Measurements from ENCODE around the gene SIRT3.
"Not testable (repeated sequence)": the region's sequence is repeated elsewhere in the genome, so short reads cannot be mapped to it uniquely, and the experiment has no call there.

Gene SIRT3

DNA sequence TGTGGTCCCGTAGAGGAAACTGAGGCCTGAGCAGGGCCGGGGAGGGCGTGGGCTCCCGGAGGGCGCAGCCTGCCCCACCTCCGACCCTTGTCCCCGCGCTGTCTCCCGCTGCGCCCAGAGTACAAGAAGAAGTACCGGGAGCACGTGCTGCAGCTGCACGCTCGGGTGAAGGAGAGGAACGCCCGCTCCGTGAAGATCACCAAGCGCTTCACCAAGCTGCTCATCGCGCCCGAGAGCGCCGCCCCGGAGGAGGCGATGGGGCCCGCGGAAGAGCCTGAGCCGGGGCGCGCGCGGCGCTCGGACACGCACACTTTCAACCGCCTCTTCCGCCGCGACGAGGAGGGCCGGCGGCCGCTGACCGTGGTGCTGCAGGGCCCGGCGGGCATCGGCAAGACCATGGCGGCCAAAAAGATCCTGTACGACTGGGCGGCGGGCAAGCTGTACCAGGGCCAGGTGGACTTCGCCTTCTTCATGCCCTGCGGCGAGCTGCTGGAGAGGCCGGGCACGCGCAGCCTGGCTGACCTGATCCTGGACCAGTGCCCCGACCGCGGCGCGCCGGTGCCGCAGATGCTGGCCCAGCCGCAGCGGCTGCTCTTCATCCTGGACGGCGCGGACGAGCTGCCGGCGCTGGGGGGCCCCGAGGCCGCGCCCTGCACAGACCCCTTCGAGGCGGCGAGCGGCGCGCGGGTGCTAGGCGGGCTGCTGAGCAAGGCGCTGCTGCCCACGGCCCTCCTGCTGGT, 44.0 kb upstream of the SIRT3 start:
- Histone ChIP-seq H3K4me1 (ENCODE audit: control insufficient read depth, insufficient read depth, low read length) (peaks cover 15% of the 10 kb centered on the region), H3K27me3 (ENCODE audit: control insufficient read depth, insufficient read depth, low read length) (peaks cover 66% of the 10 kb centered on the region), H3K9ac (ENCODE audit: low read length) (no peak overlapping the region), H3K9me3 (ENCODE audit: control insufficient read depth, low read length) (no peaks in the 10 kb centered on the region), H3K36me3 (ENCODE audit: control insufficient read depth, insufficient read depth, low read length) (no peaks in the 10 kb centered on the region), H3K4me3 (ENCODE audit: low read length) (no peak overlapping the region)

DNA sequence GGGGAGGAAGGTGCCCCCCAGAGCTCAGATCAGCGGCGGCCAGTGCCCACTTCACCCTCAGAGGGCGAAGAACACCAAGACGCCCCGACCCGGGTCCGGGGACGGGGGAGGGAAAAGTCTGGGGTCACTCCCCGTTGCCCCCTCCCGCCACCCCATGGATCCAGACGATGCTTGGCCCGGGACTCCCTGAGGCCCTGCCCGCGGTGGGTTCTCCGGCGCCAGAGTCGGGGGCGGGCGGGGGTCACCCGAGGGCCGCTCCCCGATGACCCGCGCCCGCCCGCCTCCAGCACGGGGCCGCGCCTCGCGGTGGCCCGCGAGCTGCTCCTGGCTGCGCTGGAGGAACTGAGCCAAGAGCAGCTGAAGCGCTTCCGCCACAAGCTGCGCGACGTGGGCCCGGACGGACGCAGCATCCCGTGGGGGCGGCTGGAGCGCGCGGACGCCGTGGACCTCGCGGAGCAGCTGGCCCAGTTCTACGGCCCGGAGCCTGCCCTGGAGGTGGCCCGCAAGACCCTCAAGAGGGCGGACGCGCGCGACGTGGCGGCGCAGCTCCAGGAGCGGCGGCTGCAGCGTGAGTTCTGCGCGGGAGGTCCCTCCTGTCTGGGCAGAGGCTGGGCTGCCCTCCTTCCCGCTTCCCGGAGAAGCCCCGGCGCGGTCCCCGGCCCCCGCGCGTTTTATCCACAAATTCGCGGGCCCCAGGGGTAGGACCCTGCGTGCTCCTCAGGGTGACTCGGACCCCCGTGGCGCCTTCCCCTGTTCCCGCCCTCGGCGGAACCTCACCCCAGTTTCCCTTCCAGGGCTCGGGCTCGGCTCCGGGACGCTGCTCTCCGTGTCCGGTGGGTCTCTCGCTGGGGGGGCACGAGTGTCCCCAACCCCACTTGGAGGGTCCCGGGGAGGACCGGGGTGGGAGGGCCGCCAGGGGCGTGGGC, 43.2 kb upstream of the SIRT3 start:
- Histone ChIP-seq H3K9ac (ENCODE audit: low read length) (no peak overlapping the region), H3K9me3 (ENCODE audit: control insufficient read depth, low read length) (no peaks in the 10 kb centered on the region), H3K27me3 (ENCODE audit: control insufficient read depth, insufficient read depth, low read length) (peaks cover 62% of the 10 kb centered on the region), H3K4me1 (ENCODE audit: control insufficient read depth, insufficient read depth, low read length) (peaks cover 15% of the 10 kb centered on the region), H3K4me3 (ENCODE audit: low read length) (no peak overlapping the region), H3K36me3 (ENCODE audit: control insufficient read depth, insufficient read depth, low read length) (no peaks in the 10 kb centered on the region)

DNA sequence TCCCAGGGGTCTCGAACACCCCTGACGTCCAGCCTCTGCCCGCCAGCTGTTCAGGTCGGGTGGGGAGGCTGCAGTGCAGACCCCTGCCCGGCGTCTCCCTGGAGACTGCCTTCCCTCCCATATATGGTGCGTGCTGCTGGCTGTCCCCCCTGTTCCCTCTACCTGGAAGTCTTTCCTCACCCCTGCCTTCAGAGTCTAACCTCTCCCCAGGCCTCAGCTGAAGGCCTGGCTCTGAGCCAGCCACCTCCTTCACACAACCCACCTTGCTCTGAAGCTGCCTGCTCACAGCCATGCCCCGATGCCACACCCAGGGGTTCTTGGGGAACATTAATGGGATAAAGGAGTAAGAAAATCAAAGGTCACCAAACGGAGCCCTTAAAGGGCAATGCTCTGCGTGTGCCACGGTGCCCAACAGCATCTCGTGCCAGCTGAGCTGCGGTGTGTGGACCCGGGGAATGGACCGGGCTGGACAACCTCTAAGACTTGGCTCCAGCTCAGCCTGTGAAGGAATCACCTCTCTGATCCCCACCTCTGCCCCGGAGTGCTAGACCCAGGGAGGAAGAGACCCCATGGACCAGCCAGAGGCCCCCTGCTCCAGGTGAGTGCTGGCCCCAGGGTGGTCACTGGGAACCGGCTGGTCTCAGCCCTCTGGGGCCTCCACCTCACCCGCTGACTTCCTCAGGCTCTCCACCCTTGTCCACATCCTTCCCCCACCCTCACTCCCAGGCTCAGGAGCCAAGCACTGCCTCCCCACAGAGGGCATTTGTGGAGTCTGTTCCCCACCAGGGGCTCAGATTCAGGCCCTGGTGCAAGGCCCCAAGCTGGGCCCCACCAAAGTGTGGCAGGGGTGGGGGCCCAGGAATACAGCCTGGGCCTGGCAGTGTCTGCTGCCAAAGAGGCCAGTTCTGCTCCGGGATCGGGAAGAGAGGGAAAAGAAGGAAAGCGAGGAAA, 42.1 kb upstream of the SIRT3 start, which contains the start of gene NLRP6:
Gene NLRP6 (plus strand): TSS at position 407 of the 951 bp plus-strand sequence. CDS start 163 bp downstream, at position 570.
- H3K4me3 ChIP-seq (ENCODE audit: low read length): no peak within 1 kb of the TSS
- H3K9me3 ChIP-seq (ENCODE audit: control insufficient read depth, low read length): no peaks in the 10 kb centered on the region
- no peaks in the 10 kb centered on the region for H3K36me3 ChIP-seq (ENCODE audit: control insufficient read depth, insufficient read depth, low read length)
- H3K9ac ChIP-seq (ENCODE audit: low read length): no peak within 1 kb of the TSS
- peaks cover 56% of the 10 kb centered on the region for H3K27me3 ChIP-seq (ENCODE audit: control insufficient read depth, insufficient read depth, low read length)
- peaks cover 15% of the 10 kb centered on the region for H3K4me1 ChIP-seq (ENCODE audit: control insufficient read depth, insufficient read depth, low read length)

DNA sequence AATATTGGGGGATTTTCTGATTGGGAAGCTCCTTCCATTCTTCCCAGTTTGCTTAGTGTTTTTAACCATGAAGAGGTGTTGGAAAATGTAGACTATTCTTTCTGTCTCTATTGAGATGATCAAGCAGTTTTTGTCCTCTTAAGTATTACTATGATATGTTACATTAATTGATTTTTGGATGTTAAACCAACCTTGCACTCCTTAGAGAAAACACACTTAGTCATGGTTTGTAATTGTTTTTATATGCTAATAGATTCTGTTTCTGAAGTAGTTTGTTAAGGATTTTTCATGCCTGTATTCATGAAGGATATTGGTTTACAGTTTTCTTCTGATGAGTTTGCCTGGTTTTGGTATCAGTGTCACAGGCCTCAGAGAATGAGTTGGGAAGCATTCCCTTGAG, 40.1 kb upstream of the SIRT3 start:
- peaks cover 43% of the 10 kb centered on the region for H3K27me3 ChIP-seq (ENCODE audit: control insufficient read depth, insufficient read depth, low read length)
- peaks cover 15% of the 10 kb centered on the region for H3K4me1 ChIP-seq (ENCODE audit: control insufficient read depth, insufficient read depth, low read length)
- no peaks in the 10 kb centered on the region for H3K36me3 ChIP-seq (ENCODE audit: control insufficient read depth, insufficient read depth, low read length)
- no peak overlapping the region for H3K4me3 ChIP-seq (ENCODE audit: low read length)
- no peak overlapping the region for H3K9ac ChIP-seq (ENCODE audit: low read length)
- no peaks in the 10 kb centered on the region for H3K9me3 ChIP-seq (ENCODE audit: control insufficient read depth, low read length)

DNA sequence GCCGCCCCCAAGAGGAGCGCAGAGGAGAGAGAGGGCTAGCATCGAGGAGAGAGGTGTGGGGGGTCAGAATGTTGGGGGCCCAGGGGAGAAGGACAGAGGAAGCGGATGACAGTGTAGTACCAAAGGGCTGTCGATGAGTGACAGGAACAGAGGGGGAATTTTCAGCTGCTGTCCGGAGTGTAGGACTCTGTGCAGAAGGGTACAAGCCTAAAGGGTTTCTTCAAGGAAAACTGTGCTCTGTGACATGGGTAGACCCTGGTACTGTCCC, 36.7 kb upstream of the SIRT3 start:
- H3K9ac ChIP-seq (ENCODE audit: low read length): no peak overlapping the region

DNA sequence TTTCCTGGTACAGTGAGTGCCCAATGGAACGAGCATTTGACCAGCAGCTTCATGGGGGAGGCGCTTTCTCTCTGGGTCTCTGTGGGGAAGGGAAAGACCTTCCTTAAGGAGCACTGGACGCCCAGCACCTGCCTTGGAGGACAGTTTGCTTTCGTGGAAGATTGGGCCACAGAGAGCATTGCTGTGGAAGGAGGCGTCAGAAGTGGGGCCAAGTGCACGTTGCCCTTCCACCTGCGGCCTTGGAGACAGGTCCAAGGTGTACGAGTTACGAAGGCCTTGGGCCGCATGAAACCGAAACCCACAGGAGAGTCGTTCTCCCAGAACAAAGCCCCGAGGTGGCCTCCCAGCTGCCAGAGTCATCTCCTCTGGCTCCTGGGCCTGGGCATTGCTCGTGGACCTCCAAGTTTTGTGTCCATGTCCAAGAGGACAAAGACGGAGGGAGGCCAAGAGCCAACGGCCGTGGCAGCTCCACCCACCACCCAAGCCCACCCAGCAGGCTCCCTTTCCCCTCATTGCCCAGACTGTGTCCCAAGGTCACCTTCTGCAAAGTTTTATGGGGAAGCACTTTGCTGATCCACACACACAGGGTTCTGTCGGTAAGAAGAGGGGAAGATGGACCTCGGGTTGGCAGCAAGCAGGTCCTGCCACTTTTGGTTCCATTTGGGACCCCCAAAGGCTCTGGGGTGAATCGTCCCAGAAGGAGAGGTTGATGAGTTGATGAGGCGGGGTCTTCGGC, 36.2 kb upstream of the SIRT3 start:
- H3K4me1 ChIP-seq (ENCODE audit: control insufficient read depth, insufficient read depth, low read length): peaks cover 3% of the 10 kb centered on the region
- H3K4me3 ChIP-seq (ENCODE audit: low read length): no peak overlapping the region

More for the DNA sequence above, 36.7 kb upstream of the SIRT3 start:
- H3K4me3 ChIP-seq (ENCODE audit: low read length): no peak overlapping the region
- peaks cover 9% of the 10 kb centered on the region for H3K27me3 ChIP-seq (ENCODE audit: control insufficient read depth, insufficient read depth, low read length)
- no peaks in the 10 kb centered on the region for H3K36me3 ChIP-seq (ENCODE audit: control insufficient read depth, insufficient read depth, low read length)
- peaks cover 3% of the 10 kb centered on the region for H3K4me1 ChIP-seq (ENCODE audit: control insufficient read depth, insufficient read depth, low read length)
- H3K9me3 ChIP-seq (ENCODE audit: control insufficient read depth, low read length): no peaks in the 10 kb centered on the region

DNA sequence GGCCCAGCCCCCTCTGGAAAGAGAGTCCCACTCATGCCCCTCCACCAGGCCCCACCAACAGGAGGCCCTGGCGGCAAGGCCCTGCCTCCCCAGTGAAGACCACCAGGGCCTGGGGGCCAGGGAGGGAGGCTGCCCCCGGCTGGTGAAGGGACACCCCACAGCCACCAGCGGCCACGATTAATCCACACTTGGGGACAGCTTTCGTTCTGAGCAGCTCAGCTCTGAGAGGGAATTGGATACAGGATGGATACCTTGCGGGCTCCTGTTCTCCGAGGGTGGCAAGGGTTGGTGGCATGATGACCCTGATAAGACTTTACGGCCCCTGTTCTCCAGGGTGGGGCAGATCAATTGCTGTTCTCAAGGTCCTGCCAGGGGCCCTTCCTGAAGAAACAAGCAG, 35.2 kb upstream of the SIRT3 start:
- H3K4me3 ChIP-seq (ENCODE audit: low read length): no peak overlapping the region
- H3K27me3 ChIP-seq (ENCODE audit: control insufficient read depth, insufficient read depth, low read length): peaks cover 6% of the 10 kb centered on the region
- peaks cover 3% of the 10 kb centered on the region for H3K4me1 ChIP-seq (ENCODE audit: control insufficient read depth, insufficient read depth, low read length)
- no peaks in the 10 kb centered on the region for H3K36me3 ChIP-seq (ENCODE audit: control insufficient read depth, insufficient read depth, low read length)
- H3K9ac ChIP-seq (ENCODE audit: low read length): no peak overlapping the region
- no peaks in the 10 kb centered on the region for H3K9me3 ChIP-seq (ENCODE audit: control insufficient read depth, low read length)

More for the DNA sequence above, 36.2 kb upstream of the SIRT3 start:
- H3K36me3 ChIP-seq (ENCODE audit: control insufficient read depth, insufficient read depth, low read length): no peaks in the 10 kb centered on the region
- no peak overlapping the region for H3K9ac ChIP-seq (ENCODE audit: low read length)
- H3K9me3 ChIP-seq (ENCODE audit: control insufficient read depth, low read length): no peaks in the 10 kb centered on the region
- H3K27me3 ChIP-seq (ENCODE audit: control insufficient read depth, insufficient read depth, low read length): peaks cover 6% of the 10 kb centered on the region

DNA sequence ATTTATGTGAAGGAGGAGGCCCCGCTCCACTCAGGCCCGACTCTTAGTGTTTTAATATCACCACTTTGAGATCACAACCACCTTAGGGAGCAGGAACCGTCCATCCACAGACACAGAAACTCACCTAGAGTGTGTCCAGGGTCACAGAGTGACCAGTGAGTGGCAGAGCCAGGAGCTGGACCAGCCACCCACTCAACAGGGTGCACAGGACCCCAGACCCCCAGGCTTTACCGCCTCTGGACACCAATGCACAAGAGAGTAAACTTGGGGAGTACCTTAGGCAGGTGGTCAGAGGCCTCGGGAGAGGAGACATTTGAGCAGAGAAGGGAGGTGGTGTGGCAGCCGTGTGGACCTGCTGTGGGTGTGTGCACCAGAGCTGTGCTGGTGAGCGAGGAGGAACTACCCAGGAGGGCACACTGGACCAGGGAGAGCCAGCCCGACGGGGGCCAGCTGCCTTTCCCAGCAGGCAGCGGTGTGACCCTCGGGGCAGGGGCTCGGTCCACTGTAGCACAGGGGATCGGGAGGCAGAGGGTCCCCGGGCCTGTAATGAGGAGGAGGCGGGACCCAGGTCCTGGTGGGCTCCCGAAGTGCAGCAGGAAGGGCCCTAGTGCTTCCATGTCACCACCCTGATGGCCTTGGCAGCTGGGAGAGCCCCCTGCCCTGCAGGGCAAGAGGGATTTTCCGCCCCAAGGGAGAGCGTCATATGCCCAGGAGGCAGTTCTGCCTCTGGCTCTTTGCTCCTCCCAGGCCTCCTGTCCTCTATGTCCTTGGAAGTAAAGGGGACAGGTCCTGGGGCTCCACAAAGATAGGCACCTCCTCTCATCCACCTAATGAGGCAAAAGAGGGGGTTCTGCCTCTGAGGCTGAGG, 34.5 kb upstream of the SIRT3 start:
- no peaks in the 10 kb centered on the region for H3K36me3 ChIP-seq (ENCODE audit: control insufficient read depth, insufficient read depth, low read length)
- H3K4me1 ChIP-seq (ENCODE audit: control insufficient read depth, insufficient read depth, low read length): peaks cover 3% of the 10 kb centered on the region
- H3K27me3 ChIP-seq (ENCODE audit: control insufficient read depth, insufficient read depth, low read length): peaks cover 6% of the 10 kb centered on the region
- H3K9me3 ChIP-seq (ENCODE audit: control insufficient read depth, low read length): no peaks in the 10 kb centered on the region
- H3K9ac ChIP-seq (ENCODE audit: low read length): no peak overlapping the region
- H3K4me3 ChIP-seq (ENCODE audit: low read length): no peak overlapping the region

DNA sequence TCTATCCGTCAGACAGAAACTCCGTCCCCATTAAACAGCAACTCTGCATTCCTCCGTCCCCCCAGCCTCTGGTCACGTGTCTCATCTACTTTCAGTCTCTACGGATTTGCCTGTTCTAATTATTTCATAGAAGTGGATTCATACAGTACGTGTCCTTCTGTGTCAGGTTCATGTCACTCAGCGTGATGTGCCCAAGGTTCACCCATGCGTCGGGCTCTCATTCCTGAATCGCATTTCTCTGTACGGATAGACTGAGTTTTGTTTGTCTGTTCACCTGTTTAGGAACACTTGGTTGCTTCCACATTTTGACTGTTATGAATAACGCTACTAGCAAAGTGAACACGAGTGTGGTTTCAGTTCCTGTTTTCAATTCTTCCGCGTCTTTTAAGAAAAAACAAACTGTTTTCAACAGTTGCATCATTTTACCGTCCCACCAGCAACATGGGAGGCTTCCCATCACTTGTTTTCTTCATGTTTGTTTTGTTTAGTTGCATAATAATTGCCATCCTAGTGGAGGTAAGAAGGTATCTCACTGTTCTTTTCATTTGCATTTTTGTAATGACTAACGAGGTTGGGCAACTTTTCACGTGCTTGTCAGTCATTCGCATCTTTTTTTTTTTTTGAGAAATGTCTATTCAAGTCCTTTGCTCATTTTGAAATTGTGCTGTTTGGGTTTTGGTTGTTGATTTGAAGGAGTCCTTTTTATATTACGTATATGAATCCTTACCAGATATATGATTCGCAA, 33.2 kb upstream of the SIRT3 start:
- no peak overlapping the region for H3K4me3 ChIP-seq (ENCODE audit: low read length)
- H3K9me3 ChIP-seq (ENCODE audit: control insufficient read depth, low read length): no peaks in the 10 kb centered on the region
- H3K9ac ChIP-seq (ENCODE audit: low read length): no peak overlapping the region
- H3K4me1 ChIP-seq (ENCODE audit: control insufficient read depth, insufficient read depth, low read length): peaks cover 3% of the 10 kb centered on the region
- no peaks in the 10 kb centered on the region for H3K36me3 ChIP-seq (ENCODE audit: control insufficient read depth, insufficient read depth, low read length)
- H3K27me3 ChIP-seq (ENCODE audit: control insufficient read depth, insufficient read depth, low read length): peaks cover 6% of the 10 kb centered on the region

DNA sequence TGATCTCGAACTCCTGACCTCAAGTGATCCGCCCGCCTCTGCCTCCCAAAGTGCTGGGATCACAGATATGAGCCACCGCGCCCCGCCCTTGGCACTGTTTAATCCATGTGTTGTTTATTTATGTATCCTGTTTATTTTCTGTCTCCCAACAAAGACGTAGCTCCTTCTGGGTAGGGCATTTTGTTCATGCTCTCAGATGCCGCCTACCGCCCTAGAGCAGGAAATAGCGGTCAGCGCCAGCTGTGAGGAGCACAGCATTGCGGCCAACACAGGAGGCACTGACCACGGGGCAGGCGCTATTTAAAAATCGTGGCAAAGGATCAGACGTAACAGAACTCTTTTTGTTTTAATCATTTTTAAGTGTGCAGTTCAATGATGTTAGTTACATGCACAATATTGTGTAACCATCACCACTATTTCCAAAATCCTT, 32.6 kb upstream of the SIRT3 start:
- not testable (repeated sequence) for H3K27me3 ChIP-seq (ENCODE audit: control insufficient read depth, insufficient read depth, low read length); H3K4me1 ChIP-seq (ENCODE audit: control insufficient read depth, insufficient read depth, low read length); H3K36me3 ChIP-seq (ENCODE audit: control insufficient read depth, insufficient read depth, low read length); H3K9ac ChIP-seq (ENCODE audit: low read length); H3K4me3 ChIP-seq (ENCODE audit: low read length); H3K9me3 ChIP-seq (ENCODE audit: control insufficient read depth, low read length)
